K562 (cell line): ENCODE measurements around the gene TRNT1. TPM values are rescaled to one million over a fixed set of nuclear protein-coding genes. Genes with fewer than 3 reads are reported as not detected.

ENCODE experiments used
- CCNT2 ChIP-seq: IDR thresholded peaks from 2 replicates; pipeline ENCODE4 v1.6.1; 2011; ENCODE audit warnings: borderline replicate concordance, low read depth, mild to moderate bottlenecking, moderate library complexity, mixed read lengths, low read length; ENCODE audit not compliant: insufficient read length; ENCODE audit errors: extremely low read depth
- CXXC5 ChIP-seq: fragments of 250-450 bp; sonication (Bioruptor Pico); IDR thresholded peaks from 2 replicates; pipeline ENCODE4 v1.8.0; 2022; ENCODE audit warnings: inconsistent platforms, mild to moderate bottlenecking, moderate library complexity
- EWSR1 ChIP-seq: fragments of 450-650 bp; IDR thresholded peaks from 2 replicates; pipeline ENCODE4 v1.6.1; 2018; ENCODE audit warnings: borderline replicate concordance, mild to moderate bottlenecking, low read depth, moderate library complexity; ENCODE audit not compliant: partially characterized antibody
- GATAD2A ChIP-seq: fragments of 450-650 bp; IDR thresholded peaks from 2 replicates; pipeline ENCODE4 v1.6.1; 2017
- JUND ChIP-seq, 2 experiments: IDR thresholded peaks; 2 replicates in 1 of 2; 3 replicates in 1 of 2; pipeline ENCODE4 v1.6.1; 2011; ENCODE audit warnings: borderline replicate concordance in 2 of 2, low read depth in 2 of 2, low read length in 2 of 2, improper control_type of control experiment in 1 of 2, missing biosample characterization in 1 of 2, missing genetic modification characterization in 1 of 2, missing genetic modification reagents in 1 of 2
- KDM2B ChIP-seq: fragments of 250-450 bp; sonication (Bioruptor Pico); IDR thresholded peaks from 2 replicates; pipeline ENCODE4 v1.8.0; 2021; ENCODE audit warnings: mild to moderate bottlenecking, moderate library complexity
- MAX ChIP-seq: sonication (generic); formaldehyde crosslinking; IDR thresholded peaks from 2 replicates; pipeline ENCODE4 v1.9.0; 2022; ENCODE audit warnings: mild to moderate bottlenecking, missing genetic modification reagents
- MTF1 ChIP-seq: fragments of 250-450 bp; sonication (Bioruptor Pico); IDR thresholded peaks from 2 replicates; pipeline ENCODE4 v1.9.0; 2021; ENCODE audit warnings: moderate library complexity, mild to moderate bottlenecking, inconsistent platforms, borderline replicate concordance
- MYC ChIP-seq, 2 experiments: fragments of 250-450 bp in 1 of 2; sonication (Bioruptor Pico) in 1 of 2; IDR thresholded peaks; 2 replicates each; pipeline versions ENCODE4 v1.5.1 to v1.6.1; 2012 to 2021; ENCODE audit warnings: low read depth in 2 of 2, borderline replicate concordance in 1 of 2, improper control_type of control experiment in 1 of 2, low read length in 1 of 2, mild to moderate bottlenecking in 1 of 2, moderate library complexity in 1 of 2
- NR0B1 ChIP-seq: fragments of 450-650 bp; IDR thresholded peaks from one replicate; pipeline ENCODE4 v1.6.1; 2018; ENCODE audit warnings: mild to moderate bottlenecking, moderate library complexity; ENCODE audit not compliant: partially characterized antibody
- NR2C1 ChIP-seq, 2 experiments: fragments of 450-650 bp; IDR thresholded peaks; 2 replicates each; pipeline ENCODE4 v1.6.1; 2017; ENCODE audit warnings: mild to moderate bottlenecking in 2 of 2, antibody characterized with exemption in 1 of 2, inconsistent platforms in 1 of 2, missing compliant biosample characterization in 1 of 2, missing genetic modification characterization in 1 of 2
- PML ChIP-seq: IDR thresholded peaks from 2 replicates; pipeline ENCODE4 v1.6.1; 2012; ENCODE audit warnings: low read length, inconsistent platforms
- POLR2H ChIP-seq: IDR thresholded peaks from 2 replicates; pipeline ENCODE4 v1.6.1; 2016; ENCODE audit warnings: missing genetic modification characterization, low read depth, mild to moderate bottlenecking, control low read depth, missing compliant biosample characterization, moderate library complexity
- RB1 ChIP-seq: fragments of 450-650 bp; IDR thresholded peaks from 2 replicates; pipeline ENCODE4 v1.6.1; 2017; ENCODE audit warnings: low read depth, mild to moderate bottlenecking
- RBBP5 ChIP-seq: fragments of 200-600 bp; sonication (generic); IDR thresholded peaks from 2 replicates; pipeline ENCODE4 v1.6.1; 2012; ENCODE audit warnings: borderline replicate concordance, mild to moderate bottlenecking, low read length, control low read depth, inconsistent platforms; ENCODE audit not compliant: insufficient read depth, poor library complexity, severe bottlenecking
- TSC22D4 ChIP-seq: fragments of 450-650 bp; IDR thresholded peaks from 2 replicates; pipeline ENCODE4 v1.6.1; 2016; ENCODE audit warnings: missing genetic modification characterization, missing biosample characterization, control low read depth
- ZBTB1 ChIP-seq: sonication (generic); formaldehyde crosslinking; IDR thresholded peaks from 2 replicates; pipeline ENCODE4 v1.8.1; 2023; ENCODE audit warnings: missing genetic modification reagents, low read depth, mild to moderate bottlenecking, borderline replicate concordance
- ZNF274 ChIP-seq: IDR thresholded peaks from 2 replicates; pipeline ENCODE4 v1.6.1; 2011; ENCODE audit warnings: low read depth, mild to moderate bottlenecking, low read length, moderate library complexity, borderline replicate concordance
- ZNF41 ChIP-seq: fragments of 250-450 bp; sonication (Bioruptor Pico); conservative IDR thresholded peaks from 2 replicates; pipeline ENCODE4 v1.4.0; 2020; ENCODE audit warnings: mild to moderate bottlenecking
- ZNF511 ChIP-seq: sonication (generic); formaldehyde crosslinking; IDR thresholded peaks from 2 replicates; pipeline ENCODE4 v1.8.0; 2022; ENCODE audit warnings: mild to moderate bottlenecking, missing genetic modification reagents
- ZNF695 ChIP-seq: fragments of 450-650 bp; formaldehyde crosslinking; IDR thresholded peaks from 2 replicates; pipeline ENCODE4 v1.4.0; 2020; ENCODE audit warnings: mild to moderate bottlenecking, moderate library complexity
- polyA plus RNA-seq, 8 experiments: library from polyadenylated mRNA; depleted of rRNA in 4 of 8; stranded (reverse) in 5 of 8; unstranded in 3 of 8; fragments of >200 nt; fragmentation: Nextera tagmentation in 2 of 8; fragmentation: Illumina TruSeq in 1 of 8; extraction: Ambion mirVana in 2 of 8; extraction: Trizol in 1 of 8; gene quantifications; 2 replicates each; pipeline versions ENCODE4 v1.2.1 to v1.2.3, GENCODE V29; 2011 to 2014; ENCODE audit warnings: inconsistent platforms in 1 of 8, missing spikeins in 1 of 8
- total RNA-seq, 7 experiments: library from RNA; depleted of rRNA in 6 of 7; stranded (reverse); fragments of >200 nt in 6 of 7; fragmentation: Illumina TruSeq in 2 of 7; extraction: Trizol in 2 of 7; gene quantifications; 2 replicates each; pipeline versions ENCODE4 v1.2.1 to v1.2.3, GENCODE V29; 2011 to 2021; ENCODE audit warnings: low replicate concordance in 1 of 7

TRNT1 gene
- total and polyA plus RNA-seq, 9 of the 15 experiments (the other 6 are each of a cell fraction or from before 2014, with no cell fraction given) = 38.1 to 58.2 (median 47.4) TPM

- TF ChIP-seq NR2C1 (IDR thresholded peaks at IDR 0.05) = no peak
- no peak for TF ChIP-seq NR2C1 (tag; IDR thresholded peaks at IDR 0.05)
- peak; percentile 89 for TF ChIP-seq ZNF511 (CRISPR knock-in tag)
- TF ChIP-seq NR0B1 = no peak
- TF ChIP-seq PML = peak; percentile 59
- peak; percentile 82 for TF ChIP-seq MYC (IDR thresholded peaks at IDR 0.05; ENCODE audit: low read depth, low read length)
- peak; percentile 94 for TF ChIP-seq MYC (CRISPR knock-in tag; IDR thresholded peaks at IDR 0.05; ENCODE audit: borderline replicate concordance, low read depth)
- 0 out of 2 replicates have a peak, but pooled peaks have one; percentile 40 for TF ChIP-seq KDM2B (CRISPR knock-in tag)
- TF ChIP-seq MAX (CRISPR knock-in tag) = peak; percentile 96
- TF ChIP-seq ZNF695 (CRISPR knock-in tag) = no peak
- peak; percentile 92 for TF ChIP-seq POLR2H
- peak; percentile 91 for TF ChIP-seq RB1
- no peak for TF ChIP-seq ZNF41
- TF ChIP-seq ZBTB1 (CRISPR knock-in tag) = peak; percentile 94
- peak; percentile 96 for TF ChIP-seq JUND (IDR thresholded peaks at IDR 0.05; ENCODE audit: borderline replicate concordance, low read depth, low read length)
- TF ChIP-seq JUND (tag; IDR thresholded peaks at IDR 0.05; ENCODE audit: borderline replicate concordance, low read depth, low read length) = peak; percentile 85
- peak; percentile 29; the same call in 1 of the 2 replicates for TF ChIP-seq ZNF274
- no peak for TF ChIP-seq MTF1
- TF ChIP-seq CCNT2 = peak; percentile 83
- no peak for TF ChIP-seq EWSR1
- TF ChIP-seq GATAD2A = 0 out of 2 replicates have a peak, but pooled peaks have one; percentile 28
- peak; percentile 99 for TF ChIP-seq RBBP5
- TF ChIP-seq CXXC5 = peak; percentile 98
- no peak for TF ChIP-seq TSC22D4 (tag)
These were observed at the start of gene TRNT1 (continued) for GRCh38 chr3:3126477-3127431.
